Esophagus squamous epithelium (tissue), 4 donors: ENCODE measurements around the gene COL8A1.

Experiments used
- POLR2A ChIP-seq, 4 donors: fragments of 450-650 bp; IDR thresholded peaks; one replicate each; pipeline ENCODE4 v1.6.1; 2017; ENCODE audit warnings: antibody characterized with exemption in 4 of 4, mild to moderate bottlenecking in 4 of 4, moderate library complexity in 3 of 4
- TF ChIP-seq, protein P1 (sequence below), 6 experiments: fragments of 450-650 bp in 4 of 6; fragments of 200-600 bp in 2 of 6; sonication (generic) in 2 of 6; IDR thresholded peaks; one replicate each; pipeline ENCODE4 v1.5.1; 2016 to 2019; ENCODE audit warnings: antibody characterized with exemption in 6 of 6, mild to moderate bottlenecking in 4 of 6, moderate library complexity in 4 of 6

DNA sequence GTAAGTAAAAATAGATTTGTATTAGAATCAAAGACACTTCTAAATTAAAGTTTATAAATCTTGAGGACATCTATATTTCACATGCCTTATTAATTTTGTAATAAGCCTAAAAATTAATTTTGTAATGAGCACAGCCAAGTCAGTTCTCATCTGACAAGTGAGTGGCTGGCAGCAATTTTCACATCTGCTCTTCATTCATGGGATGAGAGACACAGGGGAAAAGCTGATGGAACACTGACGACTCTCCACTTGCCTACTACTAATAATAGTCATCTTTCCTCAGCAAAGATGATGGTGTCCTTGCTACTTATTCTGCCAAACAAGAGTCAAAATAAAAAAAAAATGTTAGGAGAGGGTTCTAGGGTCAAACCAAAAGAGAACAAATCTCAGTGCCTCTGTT lies 164.9 kb downstream of the COL8A1 start:
- TF ChIP-seq, protein P1, sequence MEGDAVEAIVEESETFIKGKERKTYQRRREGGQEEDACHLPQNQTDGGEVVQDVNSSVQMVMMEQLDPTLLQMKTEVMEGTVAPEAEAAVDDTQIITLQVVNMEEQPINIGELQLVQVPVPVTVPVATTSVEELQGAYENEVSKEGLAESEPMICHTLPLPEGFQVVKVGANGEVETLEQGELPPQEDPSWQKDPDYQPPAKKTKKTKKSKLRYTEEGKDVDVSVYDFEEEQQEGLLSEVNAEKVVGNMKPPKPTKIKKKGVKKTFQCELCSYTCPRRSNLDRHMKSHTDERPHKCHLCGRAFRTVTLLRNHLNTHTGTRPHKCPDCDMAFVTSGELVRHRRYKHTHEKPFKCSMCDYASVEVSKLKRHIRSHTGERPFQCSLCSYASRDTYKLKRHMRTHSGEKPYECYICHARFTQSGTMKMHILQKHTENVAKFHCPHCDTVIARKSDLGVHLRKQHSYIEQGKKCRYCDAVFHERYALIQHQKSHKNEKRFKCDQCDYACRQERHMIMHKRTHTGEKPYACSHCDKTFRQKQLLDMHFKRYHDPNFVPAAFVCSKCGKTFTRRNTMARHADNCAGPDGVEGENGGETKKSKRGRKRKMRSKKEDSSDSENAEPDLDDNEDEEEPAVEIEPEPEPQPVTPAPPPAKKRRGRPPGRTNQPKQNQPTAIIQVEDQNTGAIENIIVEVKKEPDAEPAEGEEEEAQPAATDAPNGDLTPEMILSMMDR (IDR thresholded peaks at IDR 0.05) = no peak
- no peak for TF ChIP-seq POLR2A (IDR thresholded peaks at IDR 0.05)
